Measurements from ENCODE around the gene NDUFAF5.

The NDUFAF5 gene

GRCh38 chr20:13822459-13822858 is 37.6 kb downstream of the NDUFAF5 start:
- no peak overlapping the region for H3K27ac ChIP-seq
- TF ChIP-seq ZFX (IDR thresholded peaks at IDR 0.05; ENCODE audit: borderline replicate concordance) (no peak), CTCF (IDR thresholded peaks at IDR 0.05) (no peak)

GRCh38 chr20:13824459-13824858 is 39.6 kb downstream of the NDUFAF5 start:
- no peak overlapping the region for H3K27ac ChIP-seq
- TF ChIP-seq CTCF (IDR thresholded peaks at IDR 0.05): no peak
- no peak for TF ChIP-seq ZFX (IDR thresholded peaks at IDR 0.05; ENCODE audit: borderline replicate concordance)

GRCh38 chr20:13825465-13825864 is 40.6 kb downstream of the NDUFAF5 start:
- TF ChIP-seq CTCF (IDR thresholded peaks at IDR 0.05) (no peak), ZFX (IDR thresholded peaks at IDR 0.05; ENCODE audit: borderline replicate concordance) (no peak)
- H3K27ac ChIP-seq: no peak overlapping the region

GRCh38 chr20:13831476-13831875 is 46.6 kb downstream of the NDUFAF5 start:
- no peak overlapping the region for H3K27ac ChIP-seq
- TF ChIP-seq CTCF (IDR thresholded peaks at IDR 0.05) (no peak), ZFX (IDR thresholded peaks at IDR 0.05; ENCODE audit: borderline replicate concordance) (no peak)

GRCh38 chr20:13838664-13839063 is 53.8 kb downstream of the NDUFAF5 start:
- TF ChIP-seq CTCF (IDR thresholded peaks at IDR 0.05): no peak
- no peak for TF ChIP-seq ZFX (IDR thresholded peaks at IDR 0.05; ENCODE audit: borderline replicate concordance)
- no peak overlapping the region for H3K27ac ChIP-seq

GRCh38 chr20:13839421-13840092 is 54.7 kb downstream of the NDUFAF5 start:
- H3K27ac ChIP-seq: no peak overlapping the region
- no peak for TF ChIP-seq CTCF (IDR thresholded peaks at IDR 0.05)
- TF ChIP-seq ZFX (IDR thresholded peaks at IDR 0.05; ENCODE audit: borderline replicate concordance): no peak

- TF ChIP-seq CTCF (IDR thresholded peaks at IDR 0.05) (no peak), ZFX (IDR thresholded peaks at IDR 0.05; ENCODE audit: borderline replicate concordance) (no peak)
- H3K27ac ChIP-seq: no peak overlapping the region
Measured at GRCh38 chr20:13840093-13840465, 55.3 kb downstream of the NDUFAF5 start.
